GM12878 (cell line): Measurements from ENCODE around the gene TBC1D23. TPM values are rescaled to one million over a fixed set of nuclear protein-coding genes. Genes with fewer than 3 reads are reported as not detected.

ENCODE experiments used
- CREB1 ChIP-seq: IDR thresholded peaks from 2 replicates; pipeline ENCODE4 v1.6.1; 2012; ENCODE audit warnings: low read depth, mild to moderate bottlenecking, inconsistent platforms
- CREM ChIP-seq: IDR thresholded peaks from 2 replicates; pipeline ENCODE4 v1.6.1; 2014; ENCODE audit warnings: antibody characterized with exemption, low read depth
- FOXK2 ChIP-seq: fragments of 450-650 bp; IDR thresholded peaks from 2 replicates; pipeline ENCODE4 v1.6.1; 2017; ENCODE audit warnings: mild to moderate bottlenecking, moderate library complexity
- GATAD2B ChIP-seq: fragments of 450-650 bp; conservative IDR thresholded peaks from 2 replicates; pipeline ENCODE4 v1.6.1; 2017; ENCODE audit warnings: low read depth, mild to moderate bottlenecking, moderate library complexity
- JUND ChIP-seq: IDR thresholded peaks from 2 replicates; pipeline ENCODE4 v1.6.1; 2012; ENCODE audit warnings: low read depth, mild to moderate bottlenecking, low read length, improper control_type of control experiment, moderate library complexity
- STAT3 ChIP-seq: IDR thresholded peaks from 2 replicates; pipeline ENCODE4 v1.6.1; 2011; ENCODE audit warnings: low read depth, low read length, improper control_type of control experiment
- TARDBP ChIP-seq: IDR thresholded peaks from 2 replicates; pipeline ENCODE4 v1.6.1; 2016; ENCODE audit warnings: borderline replicate concordance
- ZBTB4 ChIP-seq: fragments of 450-650 bp; formaldehyde crosslinking; IDR thresholded peaks from 2 replicates; pipeline ENCODE4 v1.4.0; 2022; ENCODE audit warnings: mild to moderate bottlenecking, moderate library complexity
- polyA plus RNA-seq, 11 experiments: library from polyadenylated mRNA; depleted of rRNA in 4 of 11; unstranded in 6 of 11; stranded (reverse) in 5 of 11; fragments of >200 nt; fragmentation: Nextera tagmentation in 4 of 11; fragmentation: Illumina TruSeq in 1 of 11; extraction: Ambion mirVana in 4 of 11; extraction: Trizol in 1 of 11; gene quantifications; 1 replicate in 1 of 11; 2 replicates in 10 of 11; pipeline versions ENCODE4 v1.2.1 to v1.2.3, GENCODE V29; 2011 to 2016; ENCODE audit warnings: inconsistent platforms in 2 of 11, missing spikeins in 2 of 11, low read depth in 1 of 11
- total RNA-seq, 4 experiments: library from RNA; depleted of rRNA in 3 of 4; stranded (reverse); fragments of >200 nt in 3 of 4; fragmentation: Illumina TruSeq in 1 of 4; extraction: Trizol in 1 of 4; gene quantifications; 2 replicates each; pipeline versions ENCODE4 v1.2.1 to v1.2.3, GENCODE V29; 2013 to 2021
- TF ChIP-seq, protein P1 (sequence below): fragments of 450-650 bp; IDR thresholded peaks from 2 replicates; pipeline ENCODE4 v1.6.1; 2018; ENCODE audit warnings: borderline replicate concordance, mild to moderate bottlenecking; ENCODE audit not compliant: partially characterized antibody

Gene TBC1D23
- total and polyA plus RNA-seq, 10 of the 15 experiments (the other 5 are each of a cell fraction or from before 2014, with no cell fraction given), result 8.2 to 23.2 (median 16.6) TPM

DNA sequence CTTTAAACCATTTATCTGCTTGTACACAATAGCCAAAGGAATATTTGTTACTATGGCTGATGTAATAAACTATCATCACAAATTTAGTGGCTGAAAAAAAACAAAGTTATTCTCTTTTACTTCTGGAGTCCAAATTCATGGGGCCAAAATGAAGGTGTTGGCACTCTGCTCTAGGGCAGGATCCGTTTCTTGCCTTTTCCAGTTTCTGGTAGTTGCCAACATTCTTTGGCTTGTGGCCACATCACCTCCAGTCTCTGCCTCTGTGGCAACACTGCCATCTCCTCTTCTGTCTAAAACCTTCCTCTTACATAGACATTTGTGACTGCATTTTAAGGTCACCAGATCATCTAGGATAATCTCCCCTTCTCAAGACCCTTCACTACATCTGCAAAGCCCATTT lies 101.1 kb downstream of the TBC1D23 start (continued):
- TF ChIP-seq, protein P1, sequence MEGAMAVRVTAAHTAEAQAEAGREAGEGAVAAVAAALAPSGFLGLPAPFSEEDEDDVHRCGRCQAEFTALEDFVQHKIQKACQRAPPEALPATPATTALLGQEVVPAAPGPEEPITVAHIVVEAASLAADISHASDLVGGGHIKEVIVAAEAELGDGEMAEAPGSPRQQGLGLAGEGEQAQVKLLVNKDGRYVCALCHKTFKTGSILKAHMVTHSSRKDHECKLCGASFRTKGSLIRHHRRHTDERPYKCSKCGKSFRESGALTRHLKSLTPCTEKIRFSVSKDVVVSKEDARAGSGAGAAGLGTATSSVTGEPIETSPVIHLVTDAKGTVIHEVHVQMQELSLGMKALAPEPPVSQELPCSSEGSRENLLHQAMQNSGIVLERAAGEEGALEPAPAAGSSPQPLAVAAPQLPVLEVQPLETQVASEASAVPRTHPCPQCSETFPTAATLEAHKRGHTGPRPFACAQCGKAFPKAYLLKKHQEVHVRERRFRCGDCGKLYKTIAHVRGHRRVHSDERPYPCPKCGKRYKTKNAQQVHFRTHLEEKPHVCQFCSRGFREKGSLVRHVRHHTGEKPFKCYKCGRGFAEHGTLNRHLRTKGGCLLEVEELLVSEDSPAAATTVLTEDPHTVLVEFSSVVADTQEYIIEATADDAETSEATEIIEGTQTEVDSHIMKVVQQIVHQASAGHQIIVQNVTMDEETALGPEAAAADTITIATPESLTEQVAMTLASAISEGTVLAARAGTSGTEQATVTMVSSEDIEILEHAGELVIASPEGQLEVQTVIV, result no peak
- TF ChIP-seq JUND (no peak), CREB1 (no peak), FOXK2 (no peak), STAT3 (no peak), ZBTB4 (CRISPR knock-in tag) (no peak), CREM (no peak), TARDBP (no peak), GATAD2B (no peak)
- TF ChIP-seq, all 136 proteins: peak for 0
